Raji (cell line): ENCODE results near the gene TCN1.

Source experiments
- POLR2A ChIP-seq: IDR thresholded peaks from 2 replicates; pipeline ENCODE4 v1.6.1; 2011; ENCODE audit warnings: low read depth, low read length, control low read depth; ENCODE audit not compliant: insufficient read depth

The TCN1 gene

GRCh38 chr11:59862252-59862651, 4.0 kb downstream of the TCN1 start:
- no peak for TF ChIP-seq POLR2A

- no peak for TF ChIP-seq POLR2A
Measured at GRCh38 chr11:59859673-59860072, 6.6 kb downstream of the TCN1 start.

GRCh38 chr11:59857439-59858434, 8.6 kb downstream of the TCN1 start:
- no peak for TF ChIP-seq POLR2A

- TF ChIP-seq POLR2A, result no peak
Measured at GRCh38 chr11:59854871-59855270, 11.4 kb downstream of the TCN1 start.

GRCh38 chr11:59849129-59849528, 17.2 kb downstream of the TCN1 start:
- TF ChIP-seq POLR2A, result no peak

- no peak for TF ChIP-seq POLR2A
Measured at GRCh38 chr11:59847626-59848025, 18.7 kb downstream of the TCN1 start.

GRCh38 chr11:59846556-59846955, 19.7 kb downstream of the TCN1 start:
- TF ChIP-seq POLR2A, result no peak

GRCh38 chr11:59845399-59845798, 20.9 kb downstream of the TCN1 start, which contains the start of gene CBLIF:
Gene CBLIF, minus strand, starts transcription at chr11:59845499. Its CDS starts 46 bp downstream, at chr11:59845453.
- TF ChIP-seq POLR2A, result no peak

GRCh38 chr11:59842316-59842715, 24.0 kb downstream of the TCN1 start:
- no peak for TF ChIP-seq POLR2A

GRCh38 chr11:59841514-59841913, 24.8 kb downstream of the TCN1 start:
- no peak for TF ChIP-seq POLR2A

- no peak for TF ChIP-seq POLR2A
Measured at GRCh38 chr11:59839615-59840014, 26.7 kb downstream of the TCN1 start.

GRCh38 chr11:59833602-59834001, 32.7 kb downstream of the TCN1 start:
- TF ChIP-seq POLR2A, result no peak

- TF ChIP-seq POLR2A, result no peak
Measured at GRCh38 chr11:59829358-59829757, 36.9 kb downstream of the TCN1 start.

- TF ChIP-seq POLR2A, result no peak
Measured at GRCh38 chr11:59822989-59823566, 43.2 kb downstream of the TCN1 start.

- TF ChIP-seq POLR2A, result no peak
Measured at GRCh38 chr11:59818572-59818971, 47.7 kb downstream of the TCN1 start.

GRCh38 chr11:59815754-59816153, 50.5 kb downstream of the TCN1 start:
- TF ChIP-seq POLR2A, result no peak
